SK-N-MC (cell line): ENCODE results near the gene STYXL1.

Experiments
- DNase-seq: peaks from one replicate; pipeline ENCODE4 v3.0.0-alpha.2; 2011; ENCODE audit warnings: low read depth, low spot score
- H3K27ac ChIP-seq: fragments of 200-600 bp; sonication (generic); 2 replicates; pipeline ENCODE4 v1.5.1; 2016; ENCODE audit warnings: mixed run types
- H3K36me3 ChIP-seq: fragments of 200-600 bp; sonication (generic); 2 replicates; pipeline ENCODE4 v1.6.1; 2017; ENCODE audit warnings: antibody characterized with exemption, low read length, mixed read lengths; ENCODE audit not compliant: insufficient read depth
- H3K4me3 ChIP-seq: fragments of 200-600 bp; sonication (generic); 2 replicates; pipeline ENCODE4 v1.5.1; 2016
- H3K9ac ChIP-seq: fragments of 200-600 bp; sonication (generic); 2 replicates; pipeline ENCODE4 v1.8.0; 2017; ENCODE audit warnings: mixed run types, mixed read lengths; ENCODE audit not compliant: insufficient read length
- H3K9me3 ChIP-seq: fragments of 200-600 bp; sonication (generic); 2 replicates; pipeline ENCODE4 v1.6.1; 2017; ENCODE audit warnings: low read depth, mild to moderate bottlenecking, antibody characterized with exemption, low read length, moderate library complexity, mixed read lengths
- EZH2 ChIP-seq: fragments of 200-600 bp; sonication (generic); IDR thresholded peaks from one replicate; pipeline ENCODE4 v1.6.1; 2017; ENCODE audit warnings: antibody characterized with exemption
- FOXP2 ChIP-seq: optimal IDR thresholded peaks from 2 replicates; pipeline ENCODE3; 2011; ENCODE audit warnings: mild to moderate bottlenecking, moderate library complexity; ENCODE audit not compliant: insufficient read depth; ENCODE audit errors: extremely low read length, control extremely low read depth
- POLR2AphosphoS5 ChIP-seq: IDR thresholded peaks from 2 replicates; pipeline ENCODE4 v1.6.1; 2012; ENCODE audit warnings: mild to moderate bottlenecking, low read depth, low read length, borderline replicate concordance

The STYXL1 gene

DNA sequence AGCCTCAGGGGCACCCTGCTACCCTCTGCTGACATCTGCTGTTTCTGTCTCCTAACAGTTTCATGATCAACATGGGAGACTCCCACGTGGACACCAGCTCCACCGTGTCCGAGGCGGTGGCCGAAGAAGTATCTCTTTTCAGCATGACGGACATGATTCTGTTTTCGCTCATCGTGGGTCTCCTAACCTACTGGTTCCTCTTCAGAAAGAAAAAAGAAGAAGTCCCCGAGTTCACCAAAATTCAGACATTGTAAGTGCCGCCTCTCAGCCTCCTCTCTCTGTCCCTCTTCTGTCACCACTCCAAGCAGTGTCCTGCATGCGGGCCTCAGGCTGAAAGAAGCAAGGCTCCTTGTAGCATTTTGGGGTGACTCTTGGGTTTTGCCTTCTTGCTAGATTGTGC lies 93.9 kb downstream of the STYXL1 start:
- DNase-seq = no peak
- H3K36me3 ChIP-seq = peaks cover 11% of the 10 kb centered on the region
- no peak overlapping the region for H3K4me3 ChIP-seq
- H3K9me3 ChIP-seq = no peaks in the 10 kb centered on the region
- H3K27ac ChIP-seq = no peak overlapping the region
- TF ChIP-seq EZH2 = no peak
- no peak for TF ChIP-seq POLR2AphosphoS5
- no peak for TF ChIP-seq FOXP2
- no peak overlapping the region for H3K9ac ChIP-seq

DNA sequence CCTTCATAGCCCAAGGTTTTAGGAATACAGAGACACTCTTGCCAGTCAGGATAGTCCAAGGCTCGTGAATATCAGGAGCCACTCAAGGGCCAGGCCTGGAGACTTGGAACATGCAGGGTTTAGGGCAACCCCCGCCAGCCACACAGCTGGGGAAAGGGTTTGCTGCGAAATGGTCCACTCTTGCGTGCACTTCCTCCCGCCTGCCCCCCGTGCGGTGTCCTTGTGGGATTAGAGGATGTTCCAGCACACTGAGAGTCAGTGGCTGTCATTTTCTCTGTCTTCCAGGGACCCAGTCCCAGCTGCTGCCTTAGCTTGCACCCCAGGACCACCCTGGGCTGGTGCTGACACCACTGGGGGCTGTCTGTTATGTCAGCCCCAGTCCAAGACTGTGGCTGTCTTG lies 94.4 kb downstream of the STYXL1 start:
- H3K27ac ChIP-seq = no peak overlapping the region
- no peak overlapping the region for H3K4me3 ChIP-seq
- no peak for DNase-seq
- TF ChIP-seq POLR2AphosphoS5 = no peak
- TF ChIP-seq EZH2 = no peak
- no peak for TF ChIP-seq FOXP2
- H3K9ac ChIP-seq = no peak overlapping the region
- H3K36me3 ChIP-seq = peaks cover 11% of the 10 kb centered on the region
- H3K9me3 ChIP-seq = no peaks in the 10 kb centered on the region

DNA sequence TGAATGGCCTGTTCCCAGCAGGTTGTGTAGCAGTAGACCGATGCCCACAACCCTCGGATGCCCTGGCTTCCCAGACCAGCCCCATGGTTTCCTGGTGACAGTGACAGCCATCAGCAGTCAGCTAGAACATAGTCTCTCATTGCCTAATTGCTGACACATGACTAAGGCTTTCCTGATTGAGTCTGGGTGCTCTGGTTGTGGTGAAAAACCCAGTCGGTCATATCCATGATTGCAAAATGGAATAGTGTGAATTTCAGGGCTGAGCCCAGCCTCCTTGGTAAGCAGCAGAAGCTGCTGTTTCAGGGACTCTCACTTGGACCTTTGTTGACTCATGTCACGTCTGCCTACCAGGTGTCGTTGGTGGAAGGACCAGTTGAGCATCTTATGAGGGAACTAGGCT lies 96.3 kb downstream of the STYXL1 start:
- no peaks in the 10 kb centered on the region for H3K9me3 ChIP-seq
- no peak for TF ChIP-seq EZH2
- no peak for TF ChIP-seq FOXP2
- TF ChIP-seq POLR2AphosphoS5 = no peak
- peaks cover 5% of the 10 kb centered on the region for H3K36me3 ChIP-seq
- no peak for DNase-seq
- H3K27ac ChIP-seq = no peak overlapping the region
- no peak overlapping the region for H3K4me3 ChIP-seq
- H3K9ac ChIP-seq = no peak overlapping the region

DNA sequence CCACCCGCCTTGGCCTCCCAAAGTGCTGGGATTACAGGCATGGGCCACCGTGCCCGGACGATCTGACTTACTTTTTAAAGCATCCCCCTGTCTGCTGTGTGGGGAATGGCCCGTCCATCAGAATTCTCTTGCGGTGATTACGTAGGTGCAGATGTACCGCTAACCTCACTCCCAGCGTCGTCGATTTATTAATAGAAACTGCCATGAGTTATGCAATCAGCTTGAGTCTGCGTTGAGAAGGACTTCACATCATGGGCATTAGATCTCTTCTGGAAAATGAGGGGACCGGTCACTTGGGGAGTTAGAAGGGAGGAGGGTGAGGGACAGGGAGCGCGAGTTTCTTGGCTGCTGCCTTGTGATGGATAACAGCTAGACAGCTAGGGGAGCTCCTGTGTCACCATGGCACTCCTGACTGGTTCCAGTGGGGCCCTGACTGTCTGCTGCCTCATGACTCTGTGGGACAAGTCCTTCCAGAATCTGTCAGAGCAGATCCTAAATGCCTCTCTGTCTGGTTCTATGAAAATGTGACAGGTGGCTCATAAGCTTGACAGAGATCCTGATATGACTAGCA lies 97.6 kb downstream of the STYXL1 start:
- no peak overlapping the region for H3K4me3 ChIP-seq
- H3K36me3 ChIP-seq = peaks cover 5% of the 10 kb centered on the region
- DNase-seq = no peak
- H3K9ac ChIP-seq = no peak overlapping the region
- no peaks in the 10 kb centered on the region for H3K9me3 ChIP-seq
- H3K27ac ChIP-seq = no peak overlapping the region
- TF ChIP-seq FOXP2 (no peak), POLR2AphosphoS5 (no peak), EZH2 (no peak)

DNA sequence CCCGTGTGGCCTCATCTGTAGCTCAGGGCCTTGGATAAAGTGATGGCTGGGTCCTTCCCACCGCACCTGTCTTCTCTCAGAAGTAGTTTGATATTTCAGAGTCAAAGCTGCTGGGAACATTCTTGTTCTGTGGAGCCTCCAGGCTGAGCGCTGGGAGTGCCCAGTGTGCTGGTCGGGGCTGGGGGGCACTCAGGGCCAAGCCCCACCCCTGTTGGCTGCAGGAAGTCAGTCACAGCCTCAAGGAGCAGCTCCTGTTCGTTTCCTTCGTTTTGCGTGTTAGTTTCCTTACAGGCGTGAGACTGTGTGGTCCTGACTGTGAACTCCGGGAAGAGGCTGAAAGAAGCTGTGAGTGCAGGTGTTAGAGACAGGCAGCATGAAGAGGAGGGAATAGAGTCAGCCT lies 99.6 kb downstream of the STYXL1 start:
- Histone ChIP-seq H3K9ac (no peak overlapping the region), H3K36me3 (no peaks in the 10 kb centered on the region), H3K4me3 (no peak overlapping the region), H3K27ac (no peak overlapping the region), H3K9me3 (0 out of 2 replicates have a peak, but pooled peaks cover 3% of the 10 kb centered on the region)
- DNase-seq = no peak
- no peak for TF ChIP-seq EZH2
- TF ChIP-seq POLR2AphosphoS5 = no peak
- TF ChIP-seq FOXP2 = no peak
